ENCODE results near the gene FES. TPM values are rescaled to one million over a fixed set of nuclear protein-coding genes. Genes with fewer than 3 reads are reported as not detected.

The FES gene
- total and polyA plus RNA-seq, 8 donors = 20.8 to 65.2 (median 28.1) TPM

DNA sequence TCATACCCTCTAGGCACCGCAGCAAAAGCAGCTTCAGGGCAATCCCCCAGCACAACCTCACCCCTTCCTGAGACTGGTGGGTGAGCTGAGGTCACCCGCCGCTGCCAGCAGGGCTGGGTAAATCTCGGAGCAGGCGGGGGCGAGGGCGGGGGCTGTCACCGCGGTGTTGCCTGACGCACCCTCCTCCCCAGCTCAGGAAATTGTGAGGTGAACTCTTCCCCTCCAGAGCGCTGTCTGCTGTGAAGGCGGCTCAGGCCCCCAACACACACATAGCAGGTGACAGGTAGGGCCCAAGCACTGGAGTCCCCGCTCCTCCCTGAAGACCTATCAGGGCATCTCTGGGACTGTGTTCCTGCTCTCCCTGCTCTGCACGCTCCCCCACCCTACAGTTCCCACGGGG, 46.2 kb upstream of the FES start:
- intact Hi-C loops (cut with DNase I) = no loop called here
- ATAC-seq = peak; percentile 7
- TF ChIP-seq, protein P1, sequence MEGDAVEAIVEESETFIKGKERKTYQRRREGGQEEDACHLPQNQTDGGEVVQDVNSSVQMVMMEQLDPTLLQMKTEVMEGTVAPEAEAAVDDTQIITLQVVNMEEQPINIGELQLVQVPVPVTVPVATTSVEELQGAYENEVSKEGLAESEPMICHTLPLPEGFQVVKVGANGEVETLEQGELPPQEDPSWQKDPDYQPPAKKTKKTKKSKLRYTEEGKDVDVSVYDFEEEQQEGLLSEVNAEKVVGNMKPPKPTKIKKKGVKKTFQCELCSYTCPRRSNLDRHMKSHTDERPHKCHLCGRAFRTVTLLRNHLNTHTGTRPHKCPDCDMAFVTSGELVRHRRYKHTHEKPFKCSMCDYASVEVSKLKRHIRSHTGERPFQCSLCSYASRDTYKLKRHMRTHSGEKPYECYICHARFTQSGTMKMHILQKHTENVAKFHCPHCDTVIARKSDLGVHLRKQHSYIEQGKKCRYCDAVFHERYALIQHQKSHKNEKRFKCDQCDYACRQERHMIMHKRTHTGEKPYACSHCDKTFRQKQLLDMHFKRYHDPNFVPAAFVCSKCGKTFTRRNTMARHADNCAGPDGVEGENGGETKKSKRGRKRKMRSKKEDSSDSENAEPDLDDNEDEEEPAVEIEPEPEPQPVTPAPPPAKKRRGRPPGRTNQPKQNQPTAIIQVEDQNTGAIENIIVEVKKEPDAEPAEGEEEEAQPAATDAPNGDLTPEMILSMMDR (IDR thresholded peaks at IDR 0.05) = no peak
- Histone ChIP-seq H3K4me3 (no peak overlapping the region), H3K36me3 (no peaks in the 10 kb centered on the region), H3K9me3 (no peaks in the 10 kb centered on the region), H3K27me3 (no peaks in the 10 kb centered on the region), H3K27ac (no peak overlapping the region), H3K4me1 (peaks cover 0 to 62% of the 10 kb centered on the region in 2 donors)
- no peak for DNase-seq

DNA sequence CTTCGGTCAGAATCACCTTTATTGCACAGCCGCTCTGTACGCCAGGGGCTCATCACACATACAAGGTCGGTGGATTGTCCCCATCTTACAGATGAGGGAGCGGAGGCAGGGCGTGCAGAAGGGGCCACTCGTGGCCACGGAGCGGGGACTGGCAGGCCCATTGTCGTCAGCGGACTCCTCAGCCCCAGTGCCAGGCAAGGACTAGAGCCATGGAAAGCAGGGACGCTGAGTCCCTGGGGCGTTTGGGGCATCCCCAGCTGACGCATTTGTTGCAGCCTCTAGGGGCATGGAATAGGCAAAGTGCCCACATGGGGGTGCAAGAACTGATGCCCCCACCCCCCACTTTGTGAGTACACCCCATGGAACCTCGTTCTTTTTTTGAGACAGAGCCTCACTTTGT, 45.8 kb upstream of the FES start:
- no peak overlapping the region for H3K27ac ChIP-seq
- peaks cover 0 to 62% of the 10 kb centered on the region in 2 donors for H3K4me1 ChIP-seq
- ATAC-seq (no peak), DNase-seq (no peak)
- H3K36me3 ChIP-seq = no peaks in the 10 kb centered on the region
- H3K9me3 ChIP-seq = no peaks in the 10 kb centered on the region
- no peak overlapping the region for H3K4me3 ChIP-seq
- no peaks in the 10 kb centered on the region for H3K27me3 ChIP-seq
- TF ChIP-seq, protein P1 (IDR thresholded peaks at IDR 0.05) = no peak
- intact Hi-C loops (cut with DNase I) = no loop called here

DNA sequence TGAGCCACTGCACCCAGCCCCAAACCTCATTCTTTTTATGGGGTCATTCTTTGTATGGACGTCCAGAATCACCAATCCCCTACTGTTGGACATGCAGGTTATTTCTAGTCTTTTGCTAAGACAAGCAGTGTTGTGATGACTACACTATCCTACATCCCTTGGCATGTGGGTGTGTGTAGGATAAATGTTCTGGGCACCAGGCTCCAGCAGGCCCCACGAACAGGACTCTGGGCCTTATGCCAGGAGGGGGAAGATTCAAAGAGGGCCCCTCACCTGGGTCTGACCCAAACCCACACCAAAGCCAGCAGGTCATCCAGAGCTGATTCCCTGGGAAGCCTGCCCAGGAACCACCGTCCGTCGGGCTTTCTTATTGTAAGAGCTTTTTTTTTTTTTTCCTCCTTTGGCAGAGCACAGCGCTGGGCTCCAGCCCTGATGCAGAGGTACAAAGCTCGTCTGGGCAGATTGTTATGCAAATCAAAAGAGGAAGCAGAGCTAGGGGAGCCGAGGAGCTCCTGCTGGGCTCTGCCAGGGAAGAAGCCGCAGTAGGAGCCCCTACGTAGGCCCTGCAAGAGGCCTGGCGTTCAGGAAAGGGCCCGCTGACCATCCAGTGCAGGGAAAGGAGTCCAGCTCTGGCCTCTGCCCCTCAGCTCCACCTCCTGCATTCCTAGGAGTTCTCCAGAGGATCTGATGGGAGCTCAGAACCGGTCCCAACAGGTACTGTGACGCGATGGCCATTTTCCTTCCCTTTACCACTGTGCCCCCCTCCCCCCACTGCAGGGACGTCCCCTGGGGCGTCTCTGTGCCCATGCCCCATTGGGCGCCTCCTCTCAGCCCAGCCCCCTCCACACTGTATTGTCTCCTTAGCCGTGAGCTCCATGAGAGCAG, 44.9 kb upstream of the FES start:
- TF ChIP-seq, protein P1 (IDR thresholded peaks at IDR 0.05) = no peak
- DNase-seq (peak in 3 of 4 donors; percentile 26 to 81 (median 68)), ATAC-seq (peak; percentile 86)
- H3K27ac ChIP-seq = peak overlapping the region; percentile 26 to 88
- peak overlapping the region in 1 of 2 donors; percentile 28 for H3K4me3 ChIP-seq
- no peaks in the 10 kb centered on the region for H3K27me3 ChIP-seq
- peaks cover 0 to 68% of the 10 kb centered on the region in 2 donors for H3K4me1 ChIP-seq
- H3K36me3 ChIP-seq = no peaks in the 10 kb centered on the region
- no peaks in the 10 kb centered on the region for H3K9me3 ChIP-seq
- intact Hi-C loops (cut with DNase I) = no loop called here

DNA sequence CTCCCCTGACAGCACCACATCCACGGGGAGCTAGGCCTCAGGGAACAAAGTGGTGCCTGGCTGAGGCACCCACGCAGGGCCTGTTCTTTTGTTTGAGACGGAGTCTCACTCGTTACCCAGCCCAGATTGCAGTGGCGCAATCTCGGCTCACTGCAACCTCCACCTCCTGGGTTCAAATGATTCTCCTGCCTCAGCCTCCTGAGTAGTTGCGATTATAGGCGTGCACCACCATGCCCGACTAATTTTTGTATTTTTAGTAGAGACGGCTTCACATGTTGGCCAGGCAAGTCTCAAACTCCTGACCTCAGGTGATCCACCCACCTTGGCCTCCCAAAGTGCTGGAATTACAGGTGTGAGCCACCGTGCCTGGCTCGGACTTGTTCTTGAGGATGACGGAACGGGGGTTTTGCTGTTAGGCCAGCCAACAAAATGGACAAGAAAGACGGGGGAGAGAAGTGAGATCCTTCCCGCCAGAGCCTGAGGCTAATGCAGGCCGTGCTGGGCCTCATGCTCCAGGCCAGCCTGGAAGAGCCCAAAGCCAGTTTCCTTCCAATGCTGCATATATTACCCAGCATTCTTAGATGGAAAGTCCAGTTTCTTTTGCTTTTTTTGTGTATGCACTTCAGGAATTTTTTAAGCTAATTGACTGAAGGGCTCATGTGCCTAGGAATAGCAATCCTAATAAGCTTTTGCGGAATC, 44.0 kb upstream of the FES start:
- peak in 1 of 4 donors; percentile 62 for DNase-seq

More for the DNA sequence above, 44.0 kb upstream of the FES start:
- no peaks in the 10 kb centered on the region for H3K9me3 ChIP-seq
- H3K4me1 ChIP-seq = peaks cover 0 to 71% of the 10 kb centered on the region in 2 donors
- peak overlapping the region; percentile 26 to 88 for H3K27ac ChIP-seq
- no peaks in the 10 kb centered on the region for H3K27me3 ChIP-seq
- H3K36me3 ChIP-seq = no peaks in the 10 kb centered on the region
- TF ChIP-seq, protein P1 (IDR thresholded peaks at IDR 0.05) = no peak
- peak overlapping the region in 1 of 2 donors; percentile 28 for H3K4me3 ChIP-seq
- no peak for ATAC-seq
- intact Hi-C loops (cut with DNase I) = no loop called here
